Neural cell (in vitro differentiated cells): ENCODE data around the gene PPFIA4. TPM values are rescaled to one million over a fixed set of nuclear protein-coding genes. Genes with fewer than 3 reads are reported as not detected.

Experiments
- polyA plus RNA-seq: library from polyadenylated mRNA; depleted of rRNA; stranded (reverse); fragments of >200 nt; gene quantifications from 2 replicates; pipeline ENCODE4 v1.2.3, GENCODE V29; 2014

PPFIA4 gene
- polyA plus RNA-seq, 1 donor from 2014 or later = 1.6 TPM

Other genes with a start within 250 kb of the PPFIA4 start
- 88.4 and 103 TPM in 2 replicates for gene KDM5B, start 218.1 kb upstream of the PPFIA4 start, polyA plus RNA-seq
- gene PCAT6, start 215.5 kb upstream of the PPFIA4 start, polyA plus RNA-seq = 0.76 and 1.5 TPM in 2 replicates
- 11.8 and 13.3 TPM in 2 replicates for gene RABIF, start 137.3 kb upstream of the PPFIA4 start, polyA plus RNA-seq
- gene KLHL12, start 99.3 kb upstream of the PPFIA4 start, polyA plus RNA-seq = 62.5 and 62.8 TPM in 2 replicates
- 69.6 and 72.3 TPM in 2 replicates for gene ADIPOR1, start 68.2 kb upstream of the PPFIA4 start, polyA plus RNA-seq
- gene CYB5R1, start 59.2 kb upstream of the PPFIA4 start, polyA plus RNA-seq = 62.9 and 65.6 TPM in 2 replicates
- 234 and 237 TPM in 2 replicates for gene TMEM183A, start 19.1 kb upstream of the PPFIA4 start, polyA plus RNA-seq
- not detected in 2 replicates for gene MYOG, start 59.5 kb downstream of the PPFIA4 start, polyA plus RNA-seq
- gene ADORA1, start 101.2 kb downstream of the PPFIA4 start, polyA plus RNA-seq = 7.2 and 18.0 TPM in 2 replicates
- gene MYBPH, start 149.3 kb downstream of the PPFIA4 start, polyA plus RNA-seq = not detected in 2 replicates
- not detected in 2 replicates for gene CHI3L1, start 160.2 kb downstream of the PPFIA4 start, polyA plus RNA-seq
- not detected in 2 replicates for gene CHIT1, start 203.2 kb downstream of the PPFIA4 start, polyA plus RNA-seq